Panc1 (cell line): ENCODE data around the gene FH. TPM values are rescaled to one million over a fixed set of nuclear protein-coding genes. Genes with fewer than 3 reads are reported as not detected.

ENCODE experiments used
- ATAC-seq: fragments of 200-7000 bp; cut with Tn5 transposase; 2 replicates; pipeline ENCODE4 v1.9.1; 2020; ENCODE audit warnings: mild to moderate bottlenecking, moderate library complexity
- BruUV-seq: library from RNA; stranded (reverse); fragments of 400-500 nt; replicated peaks from 2 replicates; lab custom pipeline; 2021; lab: Mats Ljungman, UMichigan
- CTCF ChIA-PET: fragments of 300-600 bp; sonication (Branson Sonifier 250); formaldehyde crosslinking; loops from one replicate; lab custom pipeline; 2022; ENCODE audit warnings: antibody characterized with exemption; lab: Charles Lee
- POLR2A ChIA-PET: fragments of 300-600 bp; sonication (Branson Sonifier 250); formaldehyde crosslinking; loops from one replicate; lab custom pipeline; 2022; ENCODE audit warnings: antibody characterized with exemption; lab: Charles Lee
- DNase-seq: peaks from one replicate; pipeline ENCODE4 v3.0.0-alpha.2; 2010; ENCODE audit warnings: low read depth, low spot score
- H3K27ac ChIP-seq: 2 replicates; pipeline ENCODE4 v1.5.1; 2011; ENCODE audit warnings: mild to moderate bottlenecking, low read length, inconsistent platforms
- H3K27me3 ChIP-seq: fragments of 200-500 bp; sonication (Bioruptor generic); 2 replicates; pipeline ENCODE4 v1.6.0; 2014; ENCODE audit warnings: low read length, inconsistent platforms; ENCODE audit not compliant: control insufficient read depth, insufficient read depth
- H3K36me3 ChIP-seq: fragments of 200-500 bp; sonication (Bioruptor generic); 2 replicates; pipeline ENCODE4 v1.5.1; 2014; ENCODE audit warnings: inconsistent platforms, mild to moderate bottlenecking, low read length, moderate library complexity; ENCODE audit not compliant: control insufficient read depth, insufficient read depth
- H3K4me1 ChIP-seq: 2 replicates; pipeline ENCODE4 v1.5.1; 2011; ENCODE audit warnings: inconsistent platforms, mild to moderate bottlenecking, low read length, moderate library complexity; ENCODE audit not compliant: control insufficient read depth, insufficient read depth
- H3K4me3 ChIP-seq, 2 experiments: 2 replicates each; pipeline ENCODE4 v1.5.1; 2011 to 2012; ENCODE audit warnings: low read depth in 2 of 2, low read length in 2 of 2, mild to moderate bottlenecking in 2 of 2, inconsistent platforms in 1 of 2, moderate library complexity in 1 of 2
- H3K9me3 ChIP-seq: fragments of 200-500 bp; sonication (Bioruptor generic); 2 replicates; pipeline ENCODE4 v1.5.1; 2014; ENCODE audit warnings: low read depth, mild to moderate bottlenecking, inconsistent platforms, low read length, moderate library complexity; ENCODE audit not compliant: control insufficient read depth, insufficient read depth
- CTCF ChIP-seq: fragments of 450-650 bp; IDR thresholded peaks from 2 replicates; pipeline ENCODE4 v1.5.1; 2017; ENCODE audit warnings: mild to moderate bottlenecking
- POLR2AphosphoS5 ChIP-seq: IDR thresholded peaks from 2 replicates; pipeline ENCODE4 v1.6.1; 2012; ENCODE audit warnings: mild to moderate bottlenecking, low read depth, low read length, moderate library complexity
- SIN3A ChIP-seq: IDR thresholded peaks from 2 replicates; pipeline ENCODE4 v1.6.1; 2012; ENCODE audit warnings: low read depth, mild to moderate bottlenecking, low read length, moderate library complexity, borderline replicate concordance; ENCODE audit not compliant: insufficient read depth
- TCF7L2 ChIP-seq: IDR thresholded peaks from 2 replicates; pipeline ENCODE4 v1.6.1; 2011; ENCODE audit warnings: mild to moderate bottlenecking, low read depth, low read length, inconsistent platforms
- in situ Hi-C: cut with HindIII; loops from 2 replicates; pipeline ENCODE4 v1.10.0; 2016; ENCODE audit warnings: low sequenced_read_pairs, low pct_unique_long_range_greater_than_20kb
- intact Hi-C: fragments of 100-400 bp; cut with micrococcal nuclease; formaldehyde crosslinking; loops from one replicate; pipeline ENCODE4 v1.10.0; 2022; ENCODE audit not compliant: unreplicated experiment
- total RNA-seq: library from RNA; stranded (reverse); gene quantifications from one replicate; pipeline ENCODE4 v1.2.1, GENCODE V29; 2021; ENCODE audit not compliant: unreplicated experiment
- TF ChIP-seq, protein P1 (sequence below), 2 experiments: IDR thresholded peaks; 2 replicates each; pipeline ENCODE4 v1.6.1; 2011 to 2012; ENCODE audit warnings: low read depth in 2 of 2, control low read depth in 1 of 2, low read length in 1 of 2, mild to moderate bottlenecking in 1 of 2, moderate library complexity in 1 of 2; ENCODE audit not compliant: insufficient read depth in 1 of 2

Gene FH
- total RNA-seq, 1 experiment from 2014 or later = 87.1 TPM

GRCh38 chr1:241550318-241550717 is 30.8 kb upstream of the FH start:
- POLR2A ChIA-PET = interaction anchor here (0.7 kb wide), 1 partner anchor 31 kb away, joined by 3 read pairs; the partner anchor contains the start of gene FH
- no TSS peak for BruUV-seq
- intact Hi-C loops = no loop called here
- H3K36me3 ChIP-seq = no peaks in the 10 kb centered on the region
- no peaks in the 10 kb centered on the region for H3K9me3 ChIP-seq
- no peak for DNase-seq
- H3K4me1 ChIP-seq = no peaks in the 10 kb centered on the region
- H3K4me3 ChIP-seq = no peak overlapping the region
- no peaks in the 10 kb centered on the region for H3K27me3 ChIP-seq
- in situ Hi-C loops = no loop called here
- no peak overlapping the region for H3K27ac ChIP-seq
- no peak for ATAC-seq
- TF ChIP-seq TCF7L2 (no peak), POLR2AphosphoS5 (no peak), SIN3A (no peak), CTCF (no peak)
- TF ChIP-seq, protein P1, sequence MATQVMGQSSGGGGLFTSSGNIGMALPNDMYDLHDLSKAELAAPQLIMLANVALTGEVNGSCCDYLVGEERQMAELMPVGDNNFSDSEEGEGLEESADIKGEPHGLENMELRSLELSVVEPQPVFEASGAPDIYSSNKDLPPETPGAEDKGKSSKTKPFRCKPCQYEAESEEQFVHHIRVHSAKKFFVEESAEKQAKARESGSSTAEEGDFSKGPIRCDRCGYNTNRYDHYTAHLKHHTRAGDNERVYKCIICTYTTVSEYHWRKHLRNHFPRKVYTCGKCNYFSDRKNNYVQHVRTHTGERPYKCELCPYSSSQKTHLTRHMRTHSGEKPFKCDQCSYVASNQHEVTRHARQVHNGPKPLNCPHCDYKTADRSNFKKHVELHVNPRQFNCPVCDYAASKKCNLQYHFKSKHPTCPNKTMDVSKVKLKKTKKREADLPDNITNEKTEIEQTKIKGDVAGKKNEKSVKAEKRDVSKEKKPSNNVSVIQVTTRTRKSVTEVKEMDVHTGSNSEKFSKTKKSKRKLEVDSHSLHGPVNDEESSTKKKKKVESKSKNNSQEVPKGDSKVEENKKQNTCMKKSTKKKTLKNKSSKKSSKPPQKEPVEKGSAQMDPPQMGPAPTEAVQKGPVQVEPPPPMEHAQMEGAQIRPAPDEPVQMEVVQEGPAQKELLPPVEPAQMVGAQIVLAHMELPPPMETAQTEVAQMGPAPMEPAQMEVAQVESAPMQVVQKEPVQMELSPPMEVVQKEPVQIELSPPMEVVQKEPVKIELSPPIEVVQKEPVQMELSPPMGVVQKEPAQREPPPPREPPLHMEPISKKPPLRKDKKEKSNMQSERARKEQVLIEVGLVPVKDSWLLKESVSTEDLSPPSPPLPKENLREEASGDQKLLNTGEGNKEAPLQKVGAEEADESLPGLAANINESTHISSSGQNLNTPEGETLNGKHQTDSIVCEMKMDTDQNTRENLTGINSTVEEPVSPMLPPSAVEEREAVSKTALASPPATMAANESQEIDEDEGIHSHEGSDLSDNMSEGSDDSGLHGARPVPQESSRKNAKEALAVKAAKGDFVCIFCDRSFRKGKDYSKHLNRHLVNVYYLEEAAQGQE (IDR thresholded peaks at IDR 0.05; ENCODE audit: insufficient read depth in 1 of 2, low read depth in 2 of 2, low read length in 1 of 2) = no peak
- CTCF ChIA-PET = no interaction called here

- no TSS peak for BruUV-seq
- no peaks in the 10 kb centered on the region for H3K4me1 ChIP-seq
- intact Hi-C loops = no loop called here
- DNase-seq (no peak), ATAC-seq (no peak)
- ChIA-PET CTCF (no interaction called here), POLR2A (no interaction called here)
- in situ Hi-C loops = no loop called here
- no peak overlapping the region for H3K27ac ChIP-seq
- no peak for TF ChIP-seq POLR2AphosphoS5
- TF ChIP-seq, protein P1 (IDR thresholded peaks at IDR 0.05; ENCODE audit: insufficient read depth in 1 of 2, low read depth in 2 of 2, low read length in 1 of 2) = no peak
- no peak for TF ChIP-seq CTCF
- TF ChIP-seq SIN3A = no peak
- TF ChIP-seq TCF7L2 = no peak
- no peaks in the 10 kb centered on the region for H3K9me3 ChIP-seq
- H3K4me3 ChIP-seq = no peak overlapping the region
- no peaks in the 10 kb centered on the region for H3K36me3 ChIP-seq
- H3K27me3 ChIP-seq = no peaks in the 10 kb centered on the region
These were observed 28.5 kb upstream of the FH start for GRCh38 chr1:241548008-241548407.
